GM19395 (cell line): ENCODE measurements around the gene QPRT.
"Not testable (repeated sequence)": the region's sequence is repeated elsewhere in the genome, so short reads cannot be mapped to it uniquely, and the experiment has no call there.

Experiments
- ATAC-seq: cut with Tn5 transposase; IDR thresholded peaks from one replicate; pipeline ENCODE4 v1.9.1; 2021; ENCODE audit warnings: mild to moderate bottlenecking, moderate library complexity; ENCODE audit not compliant: unreplicated experiment

The QPRT gene

GRCh38 chr16:29743827-29744531 lies 65.0 kb downstream of the QPRT start:
- ATAC-seq = no peak

- ATAC-seq = no peak
Measured at GRCh38 chr16:29744541-29745101, 65.6 kb downstream of the QPRT start.

- ATAC-seq = peak; percentile 54
Measured at GRCh38 chr16:29745121-29745852, 66.3 kb downstream of the QPRT start.

- peak; percentile 52 for ATAC-seq
Measured at GRCh38 chr16:29745853-29746345, 66.9 kb downstream of the QPRT start, which contains the start of gene C16orf54. C16orf54 (minus strand) TSS chr16:29745990; CDS start chr16:29744951, 1,039 bp downstream.

- not testable (repeated sequence) for ATAC-seq
Measured at GRCh38 chr16:29746518-29746917, 67.5 kb downstream of the QPRT start.
